IMR-90 (cell line): ENCODE data around the gene LZTFL1. TPM values are rescaled to one million over a fixed set of nuclear protein-coding genes. Genes with fewer than 3 reads are reported as not detected.

Source experiments
- ATAC-seq: fragments of 200-7000 bp; cut with Tn5 transposase; 2 replicates; pipeline ENCODE4 v1.9.1; 2020; ENCODE audit warnings: low read depth, mild to moderate bottlenecking, moderate library complexity
- BruUV-seq: library from RNA; stranded (reverse); fragments of 400-500 nt; replicated peaks from 2 replicates; lab custom pipeline; 2021; lab: Mats Ljungman, UMichigan
- CTCF ChIA-PET: fragments of 300-600 bp; formaldehyde crosslinking; extraction: SDS; loops from one replicate; lab custom pipeline; 2021; ENCODE audit warnings: antibody characterized with exemption; lab: Yijun Ruan, JAX
- POLR2A ChIA-PET: fragments of 300-600 bp; sonication (Branson Sonifier 250); formaldehyde crosslinking; loops from one replicate; lab custom pipeline; 2022; ENCODE audit warnings: antibody characterized with exemption; ENCODE audit not compliant: unreplicated experiment; lab: Charles Lee
- DNase-seq: peaks from one replicate; pipeline ENCODE4 v3.0.0; 2013
- H2AFZ ChIP-seq: replicated peaks from 2 replicates; pipeline ENCODE3; 2013; ENCODE audit warnings: low read length, mild to moderate bottlenecking; ENCODE audit not compliant: poor library complexity
- H2AK5ac ChIP-seq: 2 replicates; pipeline ENCODE4 v1.6.1; 2013; ENCODE audit warnings: low read depth, low read length, inconsistent platforms
- H2AK9ac ChIP-seq: replicated peaks from 2 replicates; pipeline ENCODE3; 2013; ENCODE audit warnings: mild to moderate bottlenecking, low read depth, low read length, moderate library complexity; ENCODE audit not compliant: poor library complexity
- H2BK120ac ChIP-seq: 2 replicates; pipeline ENCODE4 v1.6.1; 2013; ENCODE audit warnings: low read depth, low read length, inconsistent platforms
- H2BK15ac ChIP-seq: 3 replicates; pipeline ENCODE4 v1.6.1; 2013; ENCODE audit warnings: low read depth, low read length, inconsistent platforms
- H2BK20ac ChIP-seq: 2 replicates; pipeline ENCODE4 v1.6.1; 2013; ENCODE audit warnings: low read depth, mild to moderate bottlenecking, inconsistent platforms, low read length, moderate library complexity
- H2BK5ac ChIP-seq: 2 replicates; pipeline ENCODE4 v1.6.1; 2013; ENCODE audit warnings: mild to moderate bottlenecking, low read depth, low read length, inconsistent platforms; ENCODE audit not compliant: poor library complexity, severe bottlenecking
- H3K14ac ChIP-seq: replicated peaks from 2 replicates; pipeline ENCODE4 v1.6.1; 2013; ENCODE audit warnings: low read depth, low read length, inconsistent platforms
- H3K18ac ChIP-seq: 2 replicates; pipeline ENCODE4 v1.6.1; 2013; ENCODE audit warnings: low read depth, low read length, control low read depth
- H3K23ac ChIP-seq: 2 replicates; pipeline ENCODE4 v1.6.1; 2013; ENCODE audit warnings: low read depth, low read length, inconsistent platforms
- H3K27ac ChIP-seq: 2 replicates; pipeline ENCODE4 v1.5.1; 2013; ENCODE audit warnings: mild to moderate bottlenecking, control low read depth, low read length; ENCODE audit not compliant: insufficient read depth
- H3K27me3 ChIP-seq: 2 replicates; pipeline ENCODE4 v1.6.1; 2013; ENCODE audit warnings: low read length; ENCODE audit not compliant: control insufficient read depth, insufficient read depth
- H3K36me3 ChIP-seq: 2 replicates; pipeline ENCODE4 v1.6.1; 2013; ENCODE audit warnings: low read length, mixed read lengths; ENCODE audit not compliant: control insufficient read depth, insufficient read depth
- H3K4ac ChIP-seq: 2 replicates; pipeline ENCODE4 v1.6.1; 2013; ENCODE audit warnings: low read depth, low read length, inconsistent platforms
- H3K4me1 ChIP-seq: 2 replicates; pipeline ENCODE4 v1.6.1; 2013; ENCODE audit warnings: low read length, mixed read lengths; ENCODE audit not compliant: control insufficient read depth, insufficient read depth
- H3K4me2 ChIP-seq: 2 replicates; pipeline ENCODE4 v1.6.1; 2013; ENCODE audit warnings: low read depth, mild to moderate bottlenecking, control low read depth, low read length, moderate library complexity
- H3K4me3 ChIP-seq: 2 replicates; pipeline ENCODE4 v1.5.1; 2013; ENCODE audit warnings: low read depth, mild to moderate bottlenecking, control low read depth, low read length, moderate library complexity; ENCODE audit not compliant: insufficient read depth
- H3K56ac ChIP-seq: 2 replicates; pipeline ENCODE4 v1.6.1; 2013; ENCODE audit warnings: low read length, inconsistent platforms; ENCODE audit not compliant: insufficient read depth; ENCODE audit errors: extremely low read depth
- H3K79me1 ChIP-seq, 2 experiments: 2 replicates each; pipeline ENCODE4 v1.6.1; 2013; ENCODE audit warnings: low read length in 2 of 2, inconsistent platforms in 1 of 2, low read depth in 1 of 2
- H3K9ac ChIP-seq: 2 replicates; pipeline ENCODE4 v1.6.1; 2013; ENCODE audit warnings: low read depth, low read length, control low read depth
- H3K9me1 ChIP-seq: 2 replicates; pipeline ENCODE4 v1.6.1; 2013; ENCODE audit warnings: low read length, inconsistent platforms; ENCODE audit not compliant: insufficient read depth
- H3K9me3 ChIP-seq: 2 replicates; pipeline ENCODE4 v1.6.1; 2013; ENCODE audit warnings: low read length; ENCODE audit not compliant: control insufficient read depth, insufficient read depth
- H4K20me1 ChIP-seq: 2 replicates; pipeline ENCODE4 v1.6.1; 2013; ENCODE audit warnings: low read length, inconsistent platforms; ENCODE audit not compliant: insufficient read depth
- H4K5ac ChIP-seq: 2 replicates; pipeline ENCODE4 v1.6.1; 2013; ENCODE audit warnings: mild to moderate bottlenecking, low read depth, low read length, control low read depth
- H4K8ac ChIP-seq, 2 experiments: 2 replicates each; pipeline ENCODE4 v1.6.1; 2013; ENCODE audit warnings: low read depth in 2 of 2, low read length in 2 of 2, control low read depth in 1 of 2, inconsistent platforms in 1 of 2
- H4K91ac ChIP-seq: 2 replicates; pipeline ENCODE4 v1.6.1; 2013; ENCODE audit warnings: low read depth, low read length, inconsistent platforms; ENCODE audit not compliant: insufficient read depth
- BHLHE40 ChIP-seq: fragments of 150-350 bp; IDR thresholded peaks from 2 replicates; pipeline ENCODE4 v1.6.1; 2016; ENCODE audit warnings: mild to moderate bottlenecking, low read depth, low read length
- CEBPB ChIP-seq: IDR thresholded peaks from 2 replicates; pipeline ENCODE4 v1.6.1; 2012; ENCODE audit warnings: low read depth, low read length, improper control_type of control experiment
- CHD1 ChIP-seq: IDR thresholded peaks from 2 replicates; pipeline ENCODE4 v1.6.1; 2012; ENCODE audit warnings: low read depth, low read length, improper control_type of control experiment
- CTCF ChIP-seq: conservative IDR thresholded peaks from 2 replicates; pipeline ENCODE4 v1.5.1; 2012; ENCODE audit warnings: mild to moderate bottlenecking, low read depth, low read length, improper control_type of control experiment
- ELK1 ChIP-seq: fragments of 150-350 bp; IDR thresholded peaks from 2 replicates; pipeline ENCODE4 v1.6.1; 2016; ENCODE audit warnings: low read depth, mild to moderate bottlenecking, low read length, moderate library complexity, borderline replicate concordance
- FOS ChIP-seq: fragments of 150-350 bp; IDR thresholded peaks from 2 replicates; pipeline ENCODE4 v1.6.1; 2016; ENCODE audit warnings: low read depth, low read length
- MAFK ChIP-seq: IDR thresholded peaks from 2 replicates; pipeline ENCODE4 v1.6.1; 2012; ENCODE audit warnings: low read depth, low read length, improper control_type of control experiment
- MAZ ChIP-seq: IDR thresholded peaks from 2 replicates; pipeline ENCODE4 v1.6.1; 2012; ENCODE audit warnings: low read depth, mild to moderate bottlenecking, low read length, improper control_type of control experiment, moderate library complexity, borderline replicate concordance
- MXI1 ChIP-seq: IDR thresholded peaks from 2 replicates; pipeline ENCODE4 v1.6.1; 2012; ENCODE audit warnings: low read depth, mild to moderate bottlenecking, low read length, moderate library complexity, borderline replicate concordance
- NFE2L2 ChIP-seq: fragments of 150-350 bp; IDR thresholded peaks from 2 replicates; pipeline ENCODE4 v1.6.1; 2016; ENCODE audit warnings: low read depth, mild to moderate bottlenecking, low read length
- POLR2A ChIP-seq: IDR thresholded peaks from 2 replicates; pipeline ENCODE4 v1.6.1; 2012; ENCODE audit warnings: mild to moderate bottlenecking, low read depth, low read length
- RAD21 ChIP-seq: IDR thresholded peaks from 2 replicates; pipeline ENCODE4 v1.6.1; 2012; ENCODE audit warnings: low read length, improper control_type of control experiment
- RCOR1 ChIP-seq: IDR thresholded peaks from 2 replicates; pipeline ENCODE4 v1.6.1; 2012; ENCODE audit warnings: mild to moderate bottlenecking, low read length, improper control_type of control experiment; ENCODE audit not compliant: insufficient replicate concordance
- RFX5 ChIP-seq: IDR thresholded peaks from 2 replicates; pipeline ENCODE4 v1.8.0; 2012; ENCODE audit warnings: low read depth, mild to moderate bottlenecking, low read length, moderate library complexity
- SMC3 ChIP-seq: fragments of 150-350 bp; IDR thresholded peaks from 2 replicates; pipeline ENCODE4 v1.6.1; 2016; ENCODE audit warnings: low read depth, mild to moderate bottlenecking, antibody characterized with exemption, low read length, moderate library complexity
- USF2 ChIP-seq: fragments of 150-350 bp; IDR thresholded peaks from 2 replicates; pipeline ENCODE4 v1.6.1; 2017; ENCODE audit warnings: mild to moderate bottlenecking, antibody characterized with exemption, low read length, low read depth
- WGBS, 2 experiments: methylation state at CpG; one replicate each; pipeline versions ENCODE4 v1.1.5 to v1.1.7; 2013; ENCODE audit warnings: missing lambda C conversion rate in 2 of 2; ENCODE audit not compliant: insufficient read length in 1 of 2; ENCODE audit errors: extremely low coverage in 2 of 2; 5-methylcytosine and 5-hydroxymethylcytosine counted together
- dilution Hi-C: fragments of 300-500 bp; cut with HindIII; formaldehyde crosslinking; loops from one replicate; pipeline ENCODE4 v1.14.3; 2018; ENCODE audit warnings: low sequenced_read_pairs; ENCODE audit not compliant: unreplicated experiment
- in situ Hi-C: fragments of 300-500 bp; cut with MboI; formaldehyde crosslinking; loops from 3 replicates; pipeline ENCODE4 v1.14.3; 2019; ENCODE audit warnings: low sequenced_read_pairs, inconsistent platforms, mixed read lengths
- intact Hi-C: fragments of 100-400 bp; cut with micrococcal nuclease; formaldehyde crosslinking; loops from 2 replicates; pipeline ENCODE4 v1.10.0; 2022
- polyA plus RNA-seq, 3 experiments: library from polyadenylated mRNA; depleted of rRNA; stranded (reverse); fragments of >200 nt; gene quantifications; 2 replicates each; pipeline ENCODE4 v1.2.3, GENCODE V29; 2012; ENCODE audit warnings: low replicate concordance in 1 of 3
- total RNA-seq: library from RNA; depleted of rRNA; stranded (reverse); fragments of >200 nt; gene quantifications from 2 replicates; pipeline ENCODE4 v1.2.3, GENCODE V29; 2012

Gene LZTFL1
- total and polyA plus RNA-seq, 2 of the 4 experiments (the other 2 are of a cell fraction), result 10.3 to 10.4 TPM

GRCh38 chr3:45852828-45853227, 10.9 kb upstream of the LZTFL1 start:
- Histone ChIP-seq H3K4ac (no peak overlapping the region), H3K4me3 (no peak overlapping the region), H4K91ac (no peak overlapping the region), H3K36me3 (no peaks in the 10 kb centered on the region), H4K20me1 (no peaks in the 10 kb centered on the region), H4K8ac (no peak overlapping the region), H3K27me3 (peaks cover 33% of the 10 kb centered on the region), H3K79me1 (no peaks in the 10 kb centered on the region), H2BK120ac (no peak overlapping the region), H2BK15ac (no peak overlapping the region), H3K56ac (no peak overlapping the region), H3K9me1 (no peaks in the 10 kb centered on the region), H2BK5ac (no peak overlapping the region), H3K23ac (no peak overlapping the region), H3K27ac (no peak overlapping the region), H3K4me1 (no peaks in the 10 kb centered on the region), H3K14ac (no peak overlapping the region), H2AK5ac (no peak overlapping the region), H2AK9ac (no peak overlapping the region), H3K4me2 (no peak overlapping the region), H4K5ac (no peak overlapping the region), H3K9me3 (no peaks in the 10 kb centered on the region), H3K18ac (no peak overlapping the region), H3K9ac (no peak overlapping the region), H2AFZ (no peak overlapping the region), H2BK20ac (no peak overlapping the region)
- in situ Hi-C loops, result no loop called here
- ChIA-PET POLR2A (no interaction called here), CTCF (no interaction called here)
- no CpG with 5 or more reads among the region's 2 CpGs for WGBS, 2 experiments
- DNase-seq, result no peak
- no TSS peak for BruUV-seq
- intact Hi-C loops, result no loop called here
- ATAC-seq, result no peak
- dilution Hi-C loops, result no loop called here
- TF ChIP-seq RFX5 (no peak), CEBPB (no peak), CHD1 (no peak), MAFK (no peak), USF2 (no peak), POLR2A (no peak), ELK1 (no peak), SMC3 (no peak), RAD21 (no peak), BHLHE40 (no peak), RCOR1 (no peak), FOS (no peak), NFE2L2 (no peak), MAZ (no peak), MXI1 (no peak), CTCF (no peak)
